HepG2 (cell line): ENCODE results near the gene SYNGR2. TPM values are rescaled to one million over a fixed set of nuclear protein-coding genes. Genes with fewer than 3 reads are reported as not detected.

Source experiments
- ATAC-seq: fragments of 200-7000 bp; cut with Tn5 transposase; 3 replicates; pipeline ENCODE4 v1.9.1; 2020; ENCODE audit warnings: mild to moderate bottlenecking, moderate library complexity
- BruUV-seq: library from RNA; stranded (reverse); fragments of 400-500 nt; replicated peaks from 2 replicates; lab custom pipeline; 2021; lab: Mats Ljungman, UMichigan
- CTCF ChIA-PET: fragments of 300-600 bp; formaldehyde crosslinking; extraction: SDS; loops from one replicate; lab custom pipeline; 2021; ENCODE audit warnings: low total read pairs, inconsistent platforms, low intra/inter-chr PET ratio; lab: Yijun Ruan, JAX
- POLR2A ChIA-PET: fragments of 350-600 bp; sonication (Branson Sonifier 250); formaldehyde crosslinking; loops from one replicate; lab custom pipeline; 2020; ENCODE audit warnings: antibody characterized with exemption, inconsistent platforms; lab: Yijun Ruan, JAX
- DNase-seq: peaks from one replicate; pipeline ENCODE4 v3.0.0-alpha.2; 2015; ENCODE audit warnings: low spot score
- FAIRE-seq: peaks from 3 replicates; lab custom pipeline; 2011; peaks lifted over from hg19 to GRCh38; lab: Jason Lieb, UNC
- H2AFZ ChIP-seq: one replicate; pipeline ENCODE4 v1.6.1; 2011; ENCODE audit warnings: low read length, inconsistent platforms
- H3K27ac ChIP-seq: fragments of 300-600 bp; 3 replicates; pipeline ENCODE4 v1.8.0; 2011; ENCODE audit warnings: mixed run types, mild to moderate bottlenecking, mixed read lengths, low read length, inconsistent platforms; ENCODE audit not compliant: insufficient read depth; ENCODE audit errors: extremely low read length
- H3K27me3 ChIP-seq, 2 experiments: fragments of 200-600 bp in 1 of 2; 2 replicates in 1 of 2; 3 replicates in 1 of 2; pipeline versions ENCODE4 v1.6.0 to v1.8.0; 2011; ENCODE audit warnings: low read length in 2 of 2, mild to moderate bottlenecking in 2 of 2, moderate library complexity in 2 of 2, inconsistent platforms in 1 of 2; ENCODE audit not compliant: insufficient read depth in 2 of 2, control insufficient read depth in 1 of 2
- H3K36me3 ChIP-seq, 2 experiments: fragments of 200-600 bp in 1 of 2; replicated peaks in 1 of 2; 2 replicates in 1 of 2; 3 replicates in 1 of 2; pipeline versions ENCODE4 v1.5.1 to v1.8.0; 2011; ENCODE audit warnings: low read length in 2 of 2, inconsistent platforms in 1 of 2; ENCODE audit not compliant: insufficient read depth in 2 of 2, control insufficient read depth in 1 of 2
- H3K4me1 ChIP-seq: 2 replicates; pipeline ENCODE4 v1.5.1; 2012; ENCODE audit warnings: low read length, inconsistent platforms; ENCODE audit not compliant: insufficient read depth
- H3K4me2 ChIP-seq: 2 replicates; pipeline ENCODE4 v1.6.0; 2011; ENCODE audit warnings: low read depth, low read length, inconsistent platforms
- H3K4me3 ChIP-seq, 3 experiments: fragments of 200-600 bp in 1 of 3; sonication (generic), shearing (Covaris generic) in 1 of 3; replicated peaks in 1 of 3; 2 replicates each; pipeline ENCODE4 v1.5.1; 2011 to 2016; ENCODE audit warnings: low read length in 3 of 3, inconsistent platforms in 2 of 3, low read depth in 2 of 3, mild to moderate bottlenecking in 2 of 3, control low read depth in 1 of 3, mixed read lengths in 1 of 3; ENCODE audit not compliant: insufficient read depth in 1 of 3
- H3K79me2 ChIP-seq: one replicate; pipeline ENCODE4 v1.6.1; 2011; ENCODE audit warnings: low read length, inconsistent platforms; ENCODE audit not compliant: insufficient read depth
- H3K9ac ChIP-seq: 2 replicates; pipeline ENCODE4 v1.6.0; 2011; ENCODE audit warnings: mild to moderate bottlenecking, low read depth, low read length, inconsistent platforms; ENCODE audit not compliant: insufficient read depth
- H3K9me3 ChIP-seq: 2 replicates; pipeline ENCODE4 v1.5.1; 2012; ENCODE audit warnings: mild to moderate bottlenecking, low read length
- H4K20me1 ChIP-seq: 2 replicates; pipeline ENCODE4 v1.6.0; 2011; ENCODE audit warnings: inconsistent platforms, mild to moderate bottlenecking, low read length, moderate library complexity; ENCODE audit not compliant: insufficient read depth
- GATAD2A ChIP-seq: IDR thresholded peaks from 2 replicates; pipeline ENCODE4 v1.6.1; 2016
- HCFC1 ChIP-seq: fragments of 150-350 bp; IDR thresholded peaks from 2 replicates; pipeline ENCODE4 v1.6.1; 2014; ENCODE audit warnings: low read depth, low read length
- HMG20A ChIP-seq: IDR thresholded peaks from 2 replicates; pipeline ENCODE4 v1.6.1; 2016; ENCODE audit warnings: borderline replicate concordance
- IRF1 ChIP-seq: sonication (generic); formaldehyde crosslinking; IDR thresholded peaks from 2 replicates; pipeline ENCODE4 v1.4.0; 2020; ENCODE audit warnings: low read depth, mild to moderate bottlenecking, missing genetic modification reagents
- MLLT10 ChIP-seq: sonication (generic); formaldehyde crosslinking; IDR thresholded peaks from 2 replicates; pipeline ENCODE4 v1.4.0; 2020; ENCODE audit warnings: missing genetic modification reagents
- NR2F6 ChIP-seq, 2 experiments: IDR thresholded peaks; 2 replicates each; pipeline ENCODE4 v1.6.1; 2016; ENCODE audit warnings: antibody characterized with exemption in 1 of 2, mild to moderate bottlenecking in 1 of 2
- RXRB ChIP-seq: IDR thresholded peaks from 2 replicates; pipeline ENCODE4 v1.6.1; 2016; ENCODE audit warnings: borderline replicate concordance, missing genetic modification reagents, missing compliant biosample characterization
- SAP130 ChIP-seq: IDR thresholded peaks from 2 replicates; pipeline ENCODE4 v1.6.1; 2016; ENCODE audit warnings: low read depth
- TMF1 ChIP-seq: sonication (generic); formaldehyde crosslinking; IDR thresholded peaks from 2 replicates; pipeline ENCODE4 v1.8.1; 2022; ENCODE audit warnings: low read depth, missing genetic modification reagents
- ZNF10 ChIP-seq: sonication (generic); formaldehyde crosslinking; IDR thresholded peaks from 2 replicates; pipeline ENCODE4 v1.4.0; 2020; ENCODE audit warnings: mild to moderate bottlenecking, low read depth, missing genetic modification reagents, borderline replicate concordance
- ZNF207 ChIP-seq: fragments of 450-650 bp; IDR thresholded peaks from 2 replicates; pipeline ENCODE4 v1.6.1; 2016; ENCODE audit warnings: antibody characterized with exemption, borderline replicate concordance
- ZNF567 ChIP-seq: sonication (generic); formaldehyde crosslinking; IDR thresholded peaks from 2 replicates; pipeline ENCODE4 v1.8.1; 2023; ENCODE audit warnings: mild to moderate bottlenecking, missing genetic modification reagents, borderline replicate concordance
- ZNF737 ChIP-seq: sonication (generic); formaldehyde crosslinking; IDR thresholded peaks from 2 replicates; pipeline ENCODE4 v1.5.0; 2020; ENCODE audit warnings: missing genetic modification reagents, mild to moderate bottlenecking, borderline replicate concordance
- ZNF768 ChIP-seq: sonication (generic); formaldehyde crosslinking; IDR thresholded peaks from 2 replicates; pipeline ENCODE4 v1.4.0; 2020; ENCODE audit warnings: missing genetic modification reagents
- WGBS: methylation state at CpG from one replicate; pipeline ENCODE4 v1.1.6; 2017; ENCODE audit warnings: low lambda C conversion rate; 5-methylcytosine and 5-hydroxymethylcytosine counted together
- in situ Hi-C: cut with HindIII; loops from 2 replicates; pipeline ENCODE4 v1.10.0; 2017; ENCODE audit warnings: low pct_unique_long_range_greater_than_20kb; ENCODE audit not compliant: extremely low pct_ligation_motif_present
- intact Hi-C: fragments of 100-400 bp; cut with micrococcal nuclease; formaldehyde crosslinking; loops from one replicate; pipeline ENCODE4 v1.10.0; 2022; ENCODE audit not compliant: unreplicated experiment
- polyA plus RNA-seq, 8 experiments: library from polyadenylated mRNA; depleted of rRNA in 3 of 8; stranded (reverse) in 7 of 8; unstranded in 1 of 8; fragments of >200 nt; fragmentation: Illumina TruSeq in 4 of 8; extraction: Trizol in 4 of 8; gene quantifications; 2 replicates each; pipeline versions ENCODE4 v1.2.1 to v1.2.3, GENCODE V29; 2011 to 2016; ENCODE audit warnings: low read depth in 4 of 8, missing spikeins in 1 of 8, mixed read lengths in 1 of 8; ENCODE audit not compliant: insufficient read depth in 1 of 8
- total RNA-seq, 5 experiments: library from RNA; depleted of rRNA; stranded (reverse); fragments of >200 nt; fragmentation: Illumina TruSeq; extraction: Trizol; gene quantifications; 2 replicates each; pipeline ENCODE4 v1.2.3, GENCODE V29; 2016; ENCODE audit warnings: low read depth in 1 of 5

The SYNGR2 gene
- total and polyA plus RNA-seq, 2 of the 13 experiments (the other 11 are each of a cell fraction or from before 2014, with no cell fraction given): 46.7 to 170 TPM

- H4K20me1 ChIP-seq: no peaks in the 10 kb centered on the region
- no TSS peak for BruUV-seq
- peaks cover 9 to 26% of the 10 kb centered on the region in 2 experiments; a peak in 4 of 5 replicates for H3K27me3 ChIP-seq
- ChIA-PET CTCF (no interaction called here), POLR2A (interaction anchor here (0.6 to 2.2 kb wide), 6 partner anchors 8 to 234 kb away, joined by 4 to 11 read pairs (median 6); partner anchors contain the start of genes AFMID, SYNGR2 and TK1)
- intact Hi-C loops: loop anchor here (5.0 kb wide), 2 partner anchors 699 to 784 kb away; partner anchors contain the start of genes TIMP2 and USP36
- ATAC-seq: no peak
- DNase-seq: no peak
- no peak overlapping the region for H3K27ac ChIP-seq
- H3K9me3 ChIP-seq: no peaks in the 10 kb centered on the region
- peak overlapping the region; percentile 78; the same call in 1 of the 2 replicates for H3K4me2 ChIP-seq
- TF ChIP-seq ZNF737 (CRISPR knock-in tag): no peak
- TF ChIP-seq TMF1 (CRISPR knock-in tag): 0 out of 2 replicates have a peak, but pooled peaks have one; percentile 40
- TF ChIP-seq, all 625 proteins: peak for 1
- no peak overlapping the region for H2AFZ ChIP-seq
- no peaks in the 10 kb centered on the region for H3K79me2 ChIP-seq
- no peaks in the 10 kb centered on the region for H3K36me3 ChIP-seq
- 49% methylated on average over 21 of the region's 21 CpGs for WGBS
- peaks cover 90% of the 10 kb centered on the region for H3K4me1 ChIP-seq
- in situ Hi-C loops: no loop called here
- no peak overlapping the region for H3K9ac ChIP-seq
- peak overlapping the region in 1 of 3 experiments; percentile 65; a peak in 1 of 6 replicates for H3K4me3 ChIP-seq
- FAIRE-seq: no peak
These were observed 24.9 kb upstream of the SYNGR2 start for GRCh38 chr17:78143214-78144146.

- peak overlapping the region; percentile 78 for H3K4me2 ChIP-seq
- in situ Hi-C loops (no loop called here), intact Hi-C loops (loop anchor here (5.0 kb wide), 2 partner anchors 698 to 783 kb away; partner anchors contain the start of genes TIMP2 and USP36)
- DNase-seq (no peak), FAIRE-seq (peak; percentile 54), ATAC-seq (peak; percentile 5; the same call in 1 of the 3 replicates)
- peaks cover 9 to 26% of the 10 kb centered on the region in 2 experiments; a peak in 4 of 5 replicates for H3K27me3 ChIP-seq
- H3K36me3 ChIP-seq: no peaks in the 10 kb centered on the region
- 0 out of 2 replicates have a peak overlapping the region, but pooled peaks have one; percentile 10 for H3K9ac ChIP-seq
- peaks cover 90% of the 10 kb centered on the region for H3K4me1 ChIP-seq
- ChIA-PET POLR2A (interaction anchor here (0.6 to 2.2 kb wide), 6 partner anchors 9 to 234 kb away, joined by 4 to 11 read pairs (median 6); partner anchors contain the start of genes AFMID, SYNGR2 and TK1), CTCF (no interaction called here)
- peak overlapping the region in 1 of 3 experiments; percentile 65; a peak in 1 of 6 replicates for H3K4me3 ChIP-seq
- no TSS peak for BruUV-seq
- H3K79me2 ChIP-seq: no peaks in the 10 kb centered on the region
- 18% methylated on average over 9 of the region's 11 CpGs for WGBS
- no peaks in the 10 kb centered on the region for H3K9me3 ChIP-seq
- H4K20me1 ChIP-seq: no peaks in the 10 kb centered on the region
- H3K27ac ChIP-seq: no peak overlapping the region
- no peak overlapping the region for H2AFZ ChIP-seq
- TF ChIP-seq SAP130 (CRISPR knock-in tag) (peak; percentile 48; the same call in 1 of the 2 replicates), HCFC1 (no peak), GATAD2A (peak; percentile 23; the same call in 1 of the 2 replicates), ZNF768 (CRISPR knock-in tag) (peak; percentile 93), MLLT10 (CRISPR knock-in tag) (no peak), IRF1 (CRISPR knock-in tag) (no peak), RXRB (0 out of 2 replicates have a peak, but pooled peaks have one; percentile 27), ZNF567 (CRISPR knock-in tag) (0 out of 2 replicates have a peak, but pooled peaks have one; percentile 15), NR2F6 (IDR thresholded peaks at IDR 0.05) (peak; percentile 82), NR2F6 (CRISPR knock-in tag; IDR thresholded peaks at IDR 0.05) (peak; percentile 67), HMG20A (CRISPR knock-in tag) (no peak), ZNF10 (no peak), ZNF207 (no peak)
These were observed 24.1 kb upstream of the SYNGR2 start for GRCh38 chr17:78144147-78144719.
